Prostate gland (tissue), 2 donors: ENCODE measurements around the gene DOCK6.

Experiments
- POLR2A ChIP-seq: fragments of 450-650 bp; IDR thresholded peaks from one replicate; pipeline ENCODE4 v1.6.1; 2016; ENCODE audit warnings: antibody characterized with exemption, mild to moderate bottlenecking
- POLR2AphosphoS5 ChIP-seq: sonication (generic); formaldehyde crosslinking; IDR thresholded peaks from one replicate; pipeline ENCODE4 v1.6.1; 2017; ENCODE audit warnings: antibody characterized with exemption
- TF ChIP-seq, protein P1 (sequence below), 4 experiments: fragments of 200-600 bp in 2 of 4; fragments of 450-650 bp in 2 of 4; sonication (generic) in 2 of 4; IDR thresholded peaks; 1 replicate in 3 of 4; 2 replicates in 1 of 4; pipeline ENCODE4 v1.5.1; 2016 to 2019; ENCODE audit warnings: antibody characterized with exemption in 4 of 4, mild to moderate bottlenecking in 2 of 4, moderate library complexity in 2 of 4

DNA sequence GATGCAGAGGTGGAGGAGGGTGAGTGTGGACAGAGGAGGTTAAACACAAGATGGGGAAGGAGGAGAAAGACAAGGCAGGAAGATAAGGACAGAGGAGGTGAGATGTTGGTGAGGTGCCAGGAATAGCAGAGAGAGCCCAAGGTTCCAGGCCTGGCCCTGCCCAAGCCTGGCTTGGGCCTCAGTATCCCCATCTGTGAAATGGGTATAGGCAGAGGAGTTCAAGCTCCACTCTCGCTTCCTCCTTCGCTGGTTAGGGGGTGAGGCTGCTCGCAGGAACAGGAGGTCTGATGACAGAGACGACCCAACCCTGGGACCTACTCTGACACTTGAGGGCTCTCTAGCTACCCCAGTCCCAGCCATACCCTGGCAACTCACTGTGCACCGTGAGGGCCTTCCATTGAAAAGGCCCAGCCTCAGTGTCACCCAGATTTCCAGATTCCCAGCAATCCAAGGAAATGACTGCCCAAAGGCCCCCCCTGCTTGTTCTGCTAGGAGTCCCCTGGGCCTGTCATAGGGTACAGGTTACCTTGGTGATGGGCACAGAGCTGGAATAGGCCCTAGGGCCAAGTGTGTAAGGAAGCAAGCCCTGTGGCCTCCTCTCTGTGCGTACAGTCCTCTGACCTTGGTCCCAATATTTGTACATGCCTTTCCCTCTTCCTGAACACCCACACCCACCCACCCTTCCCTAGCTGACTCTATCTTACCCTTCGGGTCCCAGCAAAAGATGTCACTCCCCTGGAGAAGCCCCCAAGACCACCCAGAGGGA is 31.5 kb downstream of the DOCK6 start:
- TF ChIP-seq, protein P1, sequence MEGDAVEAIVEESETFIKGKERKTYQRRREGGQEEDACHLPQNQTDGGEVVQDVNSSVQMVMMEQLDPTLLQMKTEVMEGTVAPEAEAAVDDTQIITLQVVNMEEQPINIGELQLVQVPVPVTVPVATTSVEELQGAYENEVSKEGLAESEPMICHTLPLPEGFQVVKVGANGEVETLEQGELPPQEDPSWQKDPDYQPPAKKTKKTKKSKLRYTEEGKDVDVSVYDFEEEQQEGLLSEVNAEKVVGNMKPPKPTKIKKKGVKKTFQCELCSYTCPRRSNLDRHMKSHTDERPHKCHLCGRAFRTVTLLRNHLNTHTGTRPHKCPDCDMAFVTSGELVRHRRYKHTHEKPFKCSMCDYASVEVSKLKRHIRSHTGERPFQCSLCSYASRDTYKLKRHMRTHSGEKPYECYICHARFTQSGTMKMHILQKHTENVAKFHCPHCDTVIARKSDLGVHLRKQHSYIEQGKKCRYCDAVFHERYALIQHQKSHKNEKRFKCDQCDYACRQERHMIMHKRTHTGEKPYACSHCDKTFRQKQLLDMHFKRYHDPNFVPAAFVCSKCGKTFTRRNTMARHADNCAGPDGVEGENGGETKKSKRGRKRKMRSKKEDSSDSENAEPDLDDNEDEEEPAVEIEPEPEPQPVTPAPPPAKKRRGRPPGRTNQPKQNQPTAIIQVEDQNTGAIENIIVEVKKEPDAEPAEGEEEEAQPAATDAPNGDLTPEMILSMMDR (IDR thresholded peaks at IDR 0.05) = no peak
- TF ChIP-seq POLR2A = no peak
- TF ChIP-seq POLR2AphosphoS5 = no peak
